Prostate gland (tissue), 2 donors: Measurements from ENCODE around the gene CYTH1. TPM values are rescaled to one million over a fixed set of nuclear protein-coding genes. Genes with fewer than 3 reads are reported as not detected.
"Not testable (repeated sequence)": the region's sequence is repeated elsewhere in the genome, so short reads cannot be mapped to it uniquely, and the experiment has no call there.

Experiments
- DNase-seq: peaks from one replicate; pipeline ENCODE4 v3.0.0-alpha.2; 2019; ENCODE audit warnings: low spot score
- H3K27ac ChIP-seq, 2 donors: fragments of 200-600 bp; sonication (generic); 2 replicates each; pipeline ENCODE4 v1.5.1; 2017 to 2019
- H3K27me3 ChIP-seq: fragments of 200-600 bp; sonication (generic); replicated peaks from 2 replicates; pipeline ENCODE4 v1.5.1; 2019; ENCODE audit not compliant: insufficient read depth
- H3K36me3 ChIP-seq, 2 donors: fragments of 200-600 bp; sonication (generic); 1 replicate in 1 of 2; 2 replicates in 1 of 2; pipeline versions ENCODE4 v1.5.1 to v1.8.1; 2017 to 2019
- H3K4me1 ChIP-seq: fragments of 200-600 bp; sonication (generic); replicated peaks from 2 replicates; pipeline ENCODE4 v1.5.1; 2019
- H3K4me3 ChIP-seq, 2 donors: fragments of 200-600 bp; sonication (generic); 2 replicates each; pipeline ENCODE4 v1.5.1; 2017 to 2019
- H3K9me3 ChIP-seq: fragments of 200-600 bp; sonication (generic); 2 replicates; pipeline ENCODE4 v1.5.1; 2017
- CTCF ChIP-seq, 4 experiments: fragments of 200-600 bp in 2 of 4; fragments of 450-650 bp in 2 of 4; sonication (generic) in 2 of 4; IDR thresholded peaks; 1 replicate in 3 of 4; 2 replicates in 1 of 4; pipeline ENCODE4 v1.5.1; 2016 to 2019; ENCODE audit warnings: antibody characterized with exemption in 4 of 4, mild to moderate bottlenecking in 2 of 4, moderate library complexity in 2 of 4
- POLR2A ChIP-seq: fragments of 450-650 bp; IDR thresholded peaks from one replicate; pipeline ENCODE4 v1.6.1; 2016; ENCODE audit warnings: antibody characterized with exemption, mild to moderate bottlenecking
- POLR2AphosphoS5 ChIP-seq: sonication (generic); formaldehyde crosslinking; IDR thresholded peaks from one replicate; pipeline ENCODE4 v1.6.1; 2017; ENCODE audit warnings: antibody characterized with exemption
- WGBS: methylation state at CpG from one replicate; pipeline ENCODE4 v1.1.5; 2018; 5-methylcytosine and 5-hydroxymethylcytosine counted together
- intact Hi-C: fragments of 100-400 bp; cut with DNase I; formaldehyde crosslinking; loops from one replicate; pipeline ENCODE4 v1.14.2; 2022
- total RNA-seq, 2 donors: library from RNA; depleted of rRNA; stranded (reverse); fragments of >200 nt; gene quantifications; one replicate each; pipeline ENCODE4 v1.1.0, GENCODE V29; 2016

Gene CYTH1
- total RNA-seq, 2 donors from 2014 or later: 65.2 to 73.9 TPM

- Histone ChIP-seq H3K4me1 (no peaks in the 10 kb centered on the region), H3K27me3 (no peaks in the 10 kb centered on the region), H3K9me3 (no peaks in the 10 kb centered on the region), H3K36me3 (no peaks in the 10 kb centered on the region), H3K4me3 (no peak overlapping the region), H3K27ac (no peak overlapping the region)
- DNase-seq: peak; percentile 29
- no peak for TF ChIP-seq CTCF (IDR thresholded peaks at IDR 0.05)
- no peak for TF ChIP-seq POLR2AphosphoS5
- no peak for TF ChIP-seq POLR2A
- 31% methylated on average over 5 of the region's 5 CpGs for WGBS
- intact Hi-C loops: no loop called here
These were observed 107.9 kb downstream of the CYTH1 start for GRCh38 chr17:78674156-78674555.

- no peak for DNase-seq
- Histone ChIP-seq H3K9me3 (no peaks in the 10 kb centered on the region), H3K27ac (no peak overlapping the region), H3K36me3 (no peaks in the 10 kb centered on the region), H3K27me3 (no peaks in the 10 kb centered on the region), H3K4me1 (no peaks in the 10 kb centered on the region), H3K4me3 (no peak overlapping the region)
- intact Hi-C loops: no loop called here
- TF ChIP-seq POLR2A (no peak), CTCF (IDR thresholded peaks at IDR 0.05) (no peak), POLR2AphosphoS5 (no peak)
- WGBS: 89% methylated on average over 7 of the region's 7 CpGs
These were observed 108.7 kb downstream of the CYTH1 start for GRCh38 chr17:78673395-78673794.

- Histone ChIP-seq H3K4me3 (no peak overlapping the region), H3K4me1 (no peaks in the 10 kb centered on the region), H3K9me3 (no peaks in the 10 kb centered on the region), H3K36me3 (no peaks in the 10 kb centered on the region), H3K27ac (no peak overlapping the region), H3K27me3 (no peaks in the 10 kb centered on the region)
- intact Hi-C loops: no loop called here
- TF ChIP-seq POLR2A (no peak), POLR2AphosphoS5 (no peak), CTCF (IDR thresholded peaks at IDR 0.05) (no peak)
- 93% methylated on average over 5 of the region's 5 CpGs for WGBS
- no peak for DNase-seq
These were observed 109.2 kb downstream of the CYTH1 start for GRCh38 chr17:78672871-78673371.

DNA sequence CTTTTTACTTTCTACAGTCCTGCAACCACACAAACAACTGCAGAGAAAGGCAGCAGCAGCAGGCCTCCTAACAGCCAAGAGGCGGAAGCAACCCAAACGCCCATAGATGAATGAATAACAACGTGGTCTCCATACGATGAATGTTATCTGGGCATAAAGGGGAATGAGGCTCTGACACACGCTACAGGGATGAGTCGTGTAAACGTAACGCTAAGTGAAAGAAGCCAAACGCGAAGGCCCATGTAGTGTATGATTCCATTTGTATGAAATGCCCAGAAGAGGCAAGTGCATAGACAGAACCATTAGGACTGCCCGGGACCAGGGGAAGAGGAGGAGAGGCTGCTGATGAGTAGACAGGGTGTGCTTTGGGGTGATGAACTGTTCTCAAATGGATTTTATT lies 110.1 kb downstream of the CYTH1 start:
- no peak overlapping the region for H3K27ac ChIP-seq
- H3K4me3 ChIP-seq: no peak overlapping the region
- no peaks in the 10 kb centered on the region for H3K27me3 ChIP-seq
- 80% methylated on average over 11 of the region's 11 CpGs for WGBS
- no peaks in the 10 kb centered on the region for H3K9me3 ChIP-seq
- DNase-seq: no peak
- intact Hi-C loops: no loop called here
- no peaks in the 10 kb centered on the region for H3K36me3 ChIP-seq
- H3K4me1 ChIP-seq: no peaks in the 10 kb centered on the region
- TF ChIP-seq POLR2A: no peak
- no peak for TF ChIP-seq POLR2AphosphoS5

DNA sequence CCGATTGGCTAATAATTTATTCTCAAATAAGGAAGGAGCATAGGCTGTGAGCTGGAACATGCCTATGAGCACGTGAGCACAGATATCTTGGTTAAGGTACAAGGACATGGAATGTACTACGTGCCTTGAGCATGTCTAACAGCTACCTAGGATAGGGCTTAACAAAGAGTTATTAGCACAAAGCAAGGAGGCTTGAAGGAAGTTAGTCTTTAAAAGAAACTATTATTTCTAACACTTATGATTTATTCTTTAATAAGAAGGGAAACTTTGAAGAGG lies 110.4 kb downstream of the CYTH1 start:
- H3K9me3 ChIP-seq, DNase-seq, H3K4me3 ChIP-seq, H3K27ac ChIP-seq, H3K4me1 ChIP-seq, H3K36me3 ChIP-seq, H3K27me3 ChIP-seq, intact Hi-C loops: not testable (repeated sequence)
- 83% methylated on average over 3 of the region's 3 CpGs for WGBS

- 92% methylated on average over 20 of the region's 20 CpGs for WGBS
- Histone ChIP-seq H3K9me3 (no peaks in the 10 kb centered on the region), H3K36me3 (no peaks in the 10 kb centered on the region), H3K4me1 (peaks cover 3% of the 10 kb centered on the region), H3K27me3 (no peaks in the 10 kb centered on the region), H3K4me3 (no peak overlapping the region), H3K27ac (no peak overlapping the region)
- no peak for DNase-seq
- TF ChIP-seq POLR2AphosphoS5 (no peak), POLR2A (no peak), CTCF (IDR thresholded peaks at IDR 0.05) (no peak)
- intact Hi-C loops: no loop called here
These were observed 111.0 kb downstream of the CYTH1 start for GRCh38 chr17:78670850-78671725.
